NCI-H187 (cell line): Measurements from ENCODE around the gene PTPRM.

Experiments
- DNase-seq, 2 experiments: peaks; one replicate each; lab custom pipeline; 2025; lab: John Stamatoyannopoulos, UW

The PTPRM gene

DNA sequence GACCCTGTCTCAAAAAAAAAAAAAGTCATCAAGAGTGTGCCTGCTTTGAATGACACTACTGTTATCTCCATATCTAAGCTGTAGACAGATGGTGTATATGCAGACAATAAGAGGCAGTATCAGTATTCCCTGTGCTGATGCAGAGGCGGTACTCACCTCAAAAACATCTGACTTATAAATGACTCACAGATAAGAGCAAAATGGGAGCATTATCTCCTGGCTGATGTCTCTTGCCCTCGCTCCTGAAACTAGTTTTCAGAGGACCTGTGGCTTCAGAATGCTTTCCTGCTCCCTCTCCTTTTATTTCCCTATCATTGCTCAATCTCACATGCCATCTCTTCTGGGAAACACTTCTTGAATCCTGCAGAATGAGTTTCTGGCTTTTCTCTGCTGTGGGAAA is 289.6 kb downstream of the PTPRM start:
- no peak for DNase-seq

GRCh38 chr18:7857562-7857961 is 290.4 kb downstream of the PTPRM start:
- DNase-seq: no peak

DNA sequence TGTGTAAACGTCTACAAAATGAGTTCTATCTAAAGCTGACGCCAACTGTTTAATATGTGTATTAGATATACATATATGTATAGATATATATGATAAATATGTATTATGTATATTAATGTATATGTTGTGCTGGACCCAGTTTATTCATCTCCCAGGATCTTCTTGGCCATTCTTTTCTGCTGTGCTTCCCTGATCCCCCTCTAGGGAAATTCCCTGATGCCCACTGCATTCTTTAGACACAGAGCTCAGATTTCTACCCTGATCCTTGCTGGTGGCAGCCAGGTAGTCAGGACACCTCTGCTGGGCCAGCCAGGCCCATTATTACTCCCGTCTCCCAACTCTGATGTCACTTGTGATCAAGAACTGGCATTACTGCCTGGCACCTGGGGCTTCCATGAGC is 292.0 kb downstream of the PTPRM start:
- no peak for DNase-seq

DNA sequence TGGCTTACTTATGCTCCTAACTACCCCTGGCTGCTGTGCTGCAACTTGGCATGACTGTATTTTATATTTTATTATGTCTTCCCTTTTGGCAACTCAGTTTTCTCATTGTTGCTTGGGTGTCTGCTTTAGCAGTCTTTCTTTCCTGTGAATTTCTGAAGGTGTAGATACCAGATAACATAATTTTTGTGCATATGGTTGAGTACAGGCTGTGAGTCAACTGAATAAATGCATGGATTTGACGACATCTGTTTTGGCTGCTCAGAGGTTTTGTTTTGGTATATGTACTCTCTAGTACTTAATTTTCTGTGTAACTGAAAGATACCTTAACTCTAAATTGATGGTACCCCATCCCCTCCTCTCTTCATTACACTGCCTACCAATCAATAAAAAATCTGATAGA is 303.1 kb downstream of the PTPRM start:
- DNase-seq: no peak

DNA sequence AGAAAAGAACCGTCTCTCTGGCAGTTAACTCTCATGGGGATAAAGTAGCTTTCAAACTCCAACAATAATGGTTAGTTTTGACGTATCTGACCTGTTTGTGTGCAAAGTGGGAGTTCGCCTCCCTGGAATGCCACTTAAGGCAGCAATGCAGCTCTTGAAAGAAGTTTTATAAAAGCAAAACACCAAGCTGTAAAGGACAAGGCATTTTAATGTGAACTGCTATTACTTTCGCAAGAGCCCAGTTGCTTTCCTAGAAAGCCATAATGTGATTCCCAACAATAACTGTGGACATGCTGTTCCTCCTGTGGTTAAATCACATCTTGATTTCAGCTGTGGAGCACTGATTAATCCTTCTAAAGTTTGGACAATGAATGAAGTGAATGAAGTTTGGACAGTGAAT is 303.7 kb downstream of the PTPRM start:
- no peak for DNase-seq

DNA sequence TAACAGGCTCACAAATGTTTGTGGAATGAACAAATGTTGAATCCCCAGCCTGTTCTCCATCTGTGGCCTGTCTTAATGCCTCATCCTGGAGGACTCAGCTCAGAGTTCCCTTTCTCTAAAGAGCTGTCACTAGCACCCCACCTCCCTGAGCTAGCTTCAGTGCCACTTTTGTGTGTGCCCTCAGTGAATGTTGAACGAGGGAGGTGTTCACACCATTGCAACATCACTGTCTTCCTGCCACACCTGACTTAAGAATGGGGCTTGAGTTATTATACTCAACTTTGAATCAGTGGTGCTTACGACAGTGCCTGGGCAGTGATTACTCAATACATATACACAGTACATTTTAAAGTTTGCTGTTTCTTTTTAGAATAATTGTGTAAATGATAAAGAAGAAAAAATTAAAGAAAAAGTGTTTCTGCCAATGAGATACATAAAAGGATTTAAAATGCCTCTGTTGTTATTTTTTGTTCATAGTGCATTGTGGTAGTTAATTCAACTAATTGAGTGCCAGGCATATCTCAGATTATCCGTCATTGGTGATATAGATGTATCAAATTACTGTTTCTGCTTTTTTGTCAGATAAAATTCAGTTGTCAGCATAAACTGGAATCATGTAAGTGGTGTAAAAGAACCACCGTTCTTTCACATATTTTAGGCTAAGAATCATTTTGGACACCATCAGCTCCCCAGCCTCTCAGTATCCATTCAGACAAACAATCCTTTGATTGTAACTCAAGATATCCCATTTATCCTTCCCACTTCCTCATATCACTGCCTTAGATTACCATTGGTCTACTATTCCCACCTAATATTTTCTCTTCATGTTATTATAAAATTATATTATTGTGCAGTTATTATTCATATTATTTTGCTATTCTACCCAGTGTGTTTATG is 304.7 kb downstream of the PTPRM start:
- DNase-seq: no peak

- peak; percentile 10 to 44 for DNase-seq
Observed at GRCh38 chr18:7872569-7872968, 305.5 kb downstream of the PTPRM start.

- DNase-seq: no peak
Observed at GRCh38 chr18:7873316-7873715, 306.2 kb downstream of the PTPRM start.

- no peak for DNase-seq
Observed at GRCh38 chr18:7876354-7877104, 309.4 kb downstream of the PTPRM start.

- no peak for DNase-seq
Observed at GRCh38 chr18:7877609-7878008, 310.5 kb downstream of the PTPRM start.

GRCh38 chr18:7878265-7879211 is 311.4 kb downstream of the PTPRM start:
- no peak for DNase-seq

GRCh38 chr18:7879717-7880116 is 312.6 kb downstream of the PTPRM start:
- DNase-seq: no peak

- no peak for DNase-seq
Observed at GRCh38 chr18:7885865-7886264, 318.7 kb downstream of the PTPRM start.

DNA sequence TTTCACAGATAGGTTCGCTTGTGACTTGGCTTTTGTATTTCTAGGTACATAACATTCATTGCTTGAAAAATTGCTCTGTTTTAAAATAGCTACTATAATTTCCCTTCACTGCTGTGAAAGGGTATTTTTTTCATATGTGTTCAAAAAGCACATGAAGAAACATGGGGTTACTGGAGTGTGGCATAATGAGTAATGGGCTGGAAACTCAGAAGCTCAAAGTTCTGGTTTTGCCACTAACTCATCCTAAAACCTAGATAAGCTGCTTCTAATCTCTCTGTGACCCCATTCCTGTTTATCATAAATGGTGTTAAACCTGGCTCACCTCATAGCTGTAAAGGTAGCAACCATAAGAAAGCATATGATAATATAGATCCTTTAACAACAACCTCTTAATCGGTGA is 319.3 kb downstream of the PTPRM start:
- DNase-seq: no peak

- no peak for DNase-seq
Observed at GRCh38 chr18:7889515-7889914, 322.4 kb downstream of the PTPRM start.

- no peak for DNase-seq
Observed at GRCh38 chr18:7890075-7890474, 323.0 kb downstream of the PTPRM start.

GRCh38 chr18:7892556-7892955 is 325.4 kb downstream of the PTPRM start:
- DNase-seq: no peak

DNA sequence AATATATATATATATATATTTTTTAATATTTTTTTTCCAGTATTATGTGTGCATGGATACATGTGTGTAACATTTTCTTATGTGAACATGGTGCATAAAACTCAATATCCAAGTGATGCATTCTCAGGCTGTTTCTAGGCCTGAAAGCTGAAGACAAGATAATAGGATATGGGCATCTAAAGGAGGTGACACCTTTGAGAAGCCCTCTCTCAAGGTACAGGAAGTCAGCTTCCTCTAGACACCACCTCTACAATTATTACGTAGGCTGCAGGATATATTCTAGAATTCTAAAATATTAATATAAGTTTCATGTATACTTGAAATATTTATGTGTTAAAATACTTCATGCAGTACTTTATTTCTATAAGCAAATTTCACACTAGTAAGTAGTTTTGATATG is 327.5 kb downstream of the PTPRM start:
- DNase-seq: no peak

- no peak for DNase-seq
Observed at GRCh38 chr18:7895346-7895745, 328.2 kb downstream of the PTPRM start.

DNA sequence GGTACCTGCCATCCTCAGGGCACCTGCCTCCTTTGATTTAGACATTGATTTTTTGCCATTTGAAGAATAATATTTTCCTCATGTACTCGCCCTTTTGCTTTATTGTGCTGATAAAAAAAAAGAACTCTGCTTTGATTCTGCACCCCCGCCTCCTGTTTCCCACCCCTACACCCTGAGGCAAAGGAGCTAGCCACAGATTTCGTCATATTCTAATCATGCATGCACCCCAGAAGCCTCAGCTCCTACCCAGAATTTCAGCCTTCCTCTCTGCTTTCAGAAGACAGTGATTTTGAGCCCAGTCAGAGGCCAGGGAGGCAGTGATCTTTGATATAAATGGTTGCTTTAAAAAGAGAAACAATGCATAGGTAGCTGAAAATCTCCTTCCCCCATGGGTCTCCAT is 329.0 kb downstream of the PTPRM start:
- DNase-seq: no peak

DNA sequence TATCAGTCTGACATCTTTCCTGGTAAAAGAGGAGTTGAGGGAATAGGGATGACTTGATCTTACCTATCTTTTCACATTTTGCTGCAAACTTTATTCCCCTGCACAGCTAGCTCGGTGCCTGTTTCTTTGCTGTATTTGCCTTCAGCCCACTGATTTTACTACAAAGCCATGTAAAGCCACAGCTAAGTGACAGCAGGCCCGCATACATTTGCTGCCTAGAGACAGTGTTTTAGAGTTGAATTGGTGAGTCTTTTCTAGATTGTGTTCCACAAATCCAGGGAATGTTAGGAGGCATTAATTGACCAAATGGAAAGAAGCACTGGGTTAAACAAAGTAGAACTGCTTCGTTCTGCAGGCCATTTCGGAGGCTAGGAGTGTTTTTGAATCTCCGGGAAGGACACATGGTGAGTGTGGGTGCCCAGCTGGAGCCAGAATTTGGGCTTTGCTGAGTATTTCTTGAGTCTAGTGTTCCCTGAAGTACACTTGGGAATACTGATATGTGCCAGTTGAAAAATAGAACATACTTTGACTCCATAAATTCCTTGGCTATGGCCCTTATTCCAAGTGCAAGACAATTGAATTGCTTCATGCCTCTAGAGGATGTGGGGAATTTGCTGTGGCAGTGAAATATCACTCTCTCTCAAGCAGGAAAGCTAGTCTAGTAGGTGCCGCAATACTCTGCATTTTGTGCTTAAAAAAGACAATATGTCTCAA is 329.8 kb downstream of the PTPRM start:
- DNase-seq: no peak

GRCh38 chr18:7898181-7898580 is 331.1 kb downstream of the PTPRM start:
- DNase-seq: no peak
